Measurements from ENCODE around the gene MRTO4.
"Not testable (repeated sequence)": the region's sequence is repeated elsewhere in the genome, so short reads cannot be mapped to it uniquely, and the experiment has no call there.

The MRTO4 gene

DNA sequence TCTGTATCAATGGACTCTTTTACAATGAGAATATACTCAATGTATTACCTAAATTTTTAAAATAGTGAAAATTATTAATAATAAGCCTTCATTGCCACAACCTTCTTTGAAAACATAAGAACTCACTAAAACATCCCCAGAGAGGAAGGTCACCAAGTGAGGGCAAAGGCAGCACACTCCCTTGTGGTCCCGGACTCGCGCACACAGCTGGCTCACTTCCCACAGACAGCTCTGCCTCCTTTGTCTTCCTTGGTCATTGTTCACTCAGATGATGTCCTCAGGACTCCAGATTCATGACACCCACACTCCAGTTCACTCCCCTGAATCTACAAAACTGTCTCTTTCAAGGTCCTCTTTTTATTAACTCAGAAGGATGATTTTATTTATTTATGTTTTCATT is 22.4 kb upstream of the MRTO4 start:
- no peak for DNase-seq

DNA sequence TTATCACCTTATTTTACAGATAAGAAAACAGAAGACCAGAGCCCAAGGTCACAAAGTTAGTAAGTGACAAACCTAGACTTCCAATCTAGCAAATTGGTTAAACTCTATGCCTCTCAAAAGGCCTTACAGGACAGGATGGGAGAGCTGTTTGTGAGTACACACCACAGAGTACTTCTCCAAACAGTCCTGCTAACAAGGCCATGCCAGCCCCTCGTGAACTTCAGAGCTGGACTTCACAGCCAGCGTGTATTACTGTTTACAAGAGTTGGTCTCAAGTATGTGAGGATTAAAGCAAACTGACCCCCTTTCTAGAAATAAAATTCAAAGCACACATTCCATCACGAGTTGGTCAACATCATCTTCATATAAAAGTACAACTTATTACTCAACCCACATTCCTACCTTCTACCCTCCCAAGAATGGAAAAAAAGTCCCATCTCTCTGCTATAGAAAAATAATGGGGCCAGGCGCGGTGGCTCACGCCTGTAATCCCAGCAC is 21.7 kb upstream of the MRTO4 start:
- DNase-seq: no peak

DNA sequence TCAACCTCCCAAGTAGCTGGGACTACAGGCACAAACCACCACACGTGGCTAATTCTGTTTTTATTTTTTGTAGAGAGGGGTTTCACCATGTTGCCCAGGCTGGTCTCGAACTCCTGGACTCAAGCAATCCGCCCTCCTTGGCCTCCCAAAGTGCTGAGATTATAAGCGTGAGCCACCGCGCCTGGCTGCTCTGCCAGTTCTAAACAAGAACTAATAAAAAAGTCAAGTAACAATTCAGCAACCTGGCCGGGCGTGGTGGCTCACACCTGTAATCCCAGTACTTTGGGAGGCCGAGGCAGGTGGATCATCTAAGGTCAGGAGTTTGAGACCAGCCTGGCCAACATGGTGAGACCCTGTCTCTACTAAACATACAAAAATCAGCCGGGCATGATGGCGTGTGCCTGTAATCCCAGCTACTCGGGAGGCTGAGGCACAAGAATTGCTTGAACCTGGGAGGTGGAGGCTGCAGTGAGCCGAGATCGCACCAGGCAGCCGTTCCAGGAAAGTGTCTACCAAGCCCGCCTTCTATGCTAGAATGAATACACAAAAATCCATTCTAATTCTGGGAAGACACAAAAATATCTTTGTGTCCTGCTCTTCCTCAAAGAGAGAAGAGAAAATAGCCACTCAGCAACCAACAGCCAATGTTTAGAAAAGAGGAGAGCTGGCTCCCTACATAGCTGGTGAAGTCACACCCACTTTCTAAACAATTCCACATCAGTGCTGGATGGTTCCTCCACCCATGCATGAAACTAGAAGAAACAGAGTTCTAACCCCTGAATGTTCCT is 19.7 kb upstream of the MRTO4 start:
- DNase-seq: not testable (repeated sequence)

DNA sequence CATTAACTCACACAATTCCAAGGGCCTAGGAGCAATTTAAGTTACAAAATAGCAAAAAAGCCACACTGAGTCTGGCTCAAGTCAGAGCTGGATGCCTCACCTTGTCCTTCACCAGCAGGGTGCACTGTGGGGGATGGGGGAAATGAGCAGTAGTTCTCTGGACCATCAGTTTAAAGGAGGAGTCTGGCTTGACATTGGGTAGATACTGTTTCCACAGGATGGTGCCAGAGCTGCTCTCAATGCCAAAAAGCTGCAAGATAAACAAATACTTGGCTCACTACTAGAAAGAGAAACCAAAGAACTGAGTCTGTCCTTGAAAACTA is 19.1 kb upstream of the MRTO4 start:
- no peak for DNase-seq

DNA sequence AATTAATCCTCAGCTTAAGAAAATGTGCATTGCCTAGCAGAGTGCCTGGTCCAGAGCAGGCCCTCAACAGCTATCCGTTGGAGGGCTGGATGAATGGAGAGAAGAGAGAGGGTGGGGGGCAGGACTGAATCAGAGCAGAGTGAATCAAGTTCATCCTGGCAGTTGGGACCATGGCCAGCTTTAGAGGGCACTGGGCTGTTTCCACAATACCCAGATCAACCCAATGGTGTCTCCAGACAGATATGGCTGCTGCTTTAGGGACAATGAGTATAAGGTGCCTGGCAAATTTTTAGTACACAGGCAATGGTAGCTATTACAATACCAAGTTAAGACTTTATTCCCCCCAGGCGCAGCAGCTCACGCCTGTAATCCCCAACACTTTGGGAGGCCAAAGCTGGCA is 17.4 kb upstream of the MRTO4 start:
- DNase-seq: no peak

DNA sequence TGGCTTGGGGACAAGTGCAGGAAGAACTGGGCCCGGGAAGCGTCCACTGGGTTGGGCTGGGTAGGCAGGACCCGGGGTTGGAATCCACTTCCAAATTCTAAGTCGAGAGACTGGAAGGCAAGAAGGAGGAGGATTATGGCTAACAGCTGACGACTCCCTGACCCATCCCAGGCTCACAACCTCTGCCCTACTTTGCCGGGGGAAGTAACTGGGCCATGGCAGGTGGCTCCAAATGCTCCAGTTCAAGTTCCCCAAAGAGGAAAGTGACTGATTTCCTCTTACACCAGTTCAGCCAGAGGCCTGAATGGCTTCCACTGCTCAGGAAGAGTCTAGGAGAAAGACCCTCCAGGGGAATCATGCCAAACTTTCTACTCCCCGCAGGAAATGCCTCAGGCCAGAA is 11.7 kb upstream of the MRTO4 start:
- peak; percentile 45 to 62 for DNase-seq

DNA sequence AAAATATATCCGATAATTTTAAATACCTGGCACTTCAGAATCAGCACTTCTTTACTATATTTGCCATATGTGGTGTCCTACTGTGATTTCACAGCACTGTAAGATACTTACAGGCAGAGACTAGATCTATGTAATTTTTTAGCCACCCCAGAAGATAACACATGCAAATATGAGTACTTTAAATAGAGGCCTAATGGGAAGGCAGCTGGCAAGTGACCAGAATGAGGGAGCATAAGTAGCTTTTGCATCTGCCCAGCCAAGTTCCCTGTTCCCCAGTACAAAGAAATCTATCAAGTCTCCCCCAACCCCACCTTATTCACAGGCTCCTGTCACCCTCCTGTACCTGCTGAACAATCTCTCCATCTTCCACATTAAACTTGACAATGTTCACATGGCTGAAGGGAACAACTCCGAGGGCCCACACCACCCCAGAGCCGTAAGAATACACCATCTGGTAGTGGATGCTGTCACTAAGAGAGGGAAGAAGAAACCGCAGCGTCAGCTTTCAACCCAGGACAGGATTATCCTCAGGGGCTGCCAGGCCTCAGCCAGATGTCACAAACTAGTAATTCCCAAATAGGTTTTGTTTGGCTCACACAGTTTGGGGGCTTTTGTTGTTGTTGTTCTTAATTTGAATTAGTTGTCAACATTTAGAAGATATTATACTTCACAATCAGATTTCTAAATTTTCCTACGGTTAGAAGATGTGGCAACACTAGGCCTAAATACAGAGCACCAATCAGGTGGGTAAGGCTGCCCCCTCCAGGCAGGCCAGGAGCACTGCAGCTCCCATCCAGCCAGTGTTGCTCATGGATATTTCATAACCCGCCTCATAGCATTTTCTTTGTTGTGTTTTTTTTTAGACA is 10.7 kb upstream of the MRTO4 start:
- DNase-seq: peak; percentile 83 to 86

DNA sequence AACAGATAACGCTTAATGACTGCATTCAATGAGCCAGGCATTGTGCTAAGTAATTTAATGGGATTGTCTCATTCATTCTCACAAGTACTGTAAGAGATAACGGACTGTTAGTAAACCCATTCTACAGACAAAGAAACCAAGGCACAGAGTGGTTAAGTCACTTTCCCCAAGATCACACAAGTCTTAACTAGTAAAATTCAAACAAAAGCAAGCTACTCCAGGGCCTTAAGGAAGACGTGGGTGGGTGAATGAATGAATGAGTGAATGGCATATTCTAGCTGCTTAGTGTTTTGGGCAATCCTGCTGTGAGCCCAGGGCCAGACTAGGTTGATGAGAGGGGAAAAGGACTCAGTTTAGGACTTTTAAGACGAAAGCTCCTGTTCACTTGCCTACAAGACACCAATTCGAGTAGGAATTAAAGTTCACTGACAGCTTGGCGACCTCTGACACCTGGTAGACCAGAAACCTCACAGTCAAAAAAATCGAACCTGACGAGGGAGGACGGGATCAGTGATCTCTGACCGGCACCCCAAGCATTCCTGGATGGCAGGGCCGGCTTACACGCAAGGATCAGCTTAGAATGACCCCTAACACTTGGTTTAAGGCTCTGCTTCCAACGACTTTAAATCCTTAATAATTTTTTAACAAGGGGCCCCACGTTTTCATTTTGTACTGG is 838 bp upstream of the MRTO4 start:
- no peak for DNase-seq

DNA sequence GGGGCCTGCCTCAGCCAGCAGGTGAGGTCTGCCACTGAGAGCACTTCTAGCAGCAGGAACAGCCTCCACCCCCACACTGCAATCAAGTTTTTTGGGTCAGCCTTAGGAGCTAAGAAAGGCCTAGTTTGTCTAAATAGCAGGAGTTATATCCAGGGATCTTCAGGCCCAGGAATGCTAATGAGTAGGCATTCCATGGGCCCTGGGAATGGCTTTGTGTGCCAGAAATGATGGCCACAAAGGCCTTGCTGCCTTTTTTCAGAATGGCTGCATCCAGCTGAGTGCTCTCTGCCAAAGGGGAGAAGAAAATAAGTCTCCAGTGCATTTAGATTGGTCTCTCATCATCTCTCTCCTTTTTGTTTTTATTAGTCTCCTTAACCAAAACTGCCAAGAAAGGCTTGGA is 2.8 kb downstream of the MRTO4 start:
- no peak for DNase-seq

DNA sequence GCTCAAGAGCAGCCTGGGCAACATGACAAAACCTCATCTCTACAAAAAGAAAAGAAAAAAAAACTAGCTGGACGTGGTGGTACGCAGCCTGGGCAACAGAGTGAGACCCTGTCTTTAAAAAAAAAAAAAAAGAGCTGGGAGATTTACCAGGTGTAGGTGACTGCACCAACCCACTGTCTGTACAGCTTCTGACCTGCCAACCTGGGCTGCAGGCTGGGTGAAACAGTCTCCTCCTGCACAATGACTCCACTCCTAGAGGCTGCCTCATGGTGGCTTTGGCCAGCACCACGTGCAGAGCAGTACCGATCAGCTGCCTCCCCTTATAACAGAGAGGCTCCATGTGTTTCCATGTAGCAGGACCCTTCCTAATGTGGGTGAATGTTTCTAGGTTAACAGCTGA is 3.7 kb downstream of the MRTO4 start:
- DNase-seq: no peak

DNA sequence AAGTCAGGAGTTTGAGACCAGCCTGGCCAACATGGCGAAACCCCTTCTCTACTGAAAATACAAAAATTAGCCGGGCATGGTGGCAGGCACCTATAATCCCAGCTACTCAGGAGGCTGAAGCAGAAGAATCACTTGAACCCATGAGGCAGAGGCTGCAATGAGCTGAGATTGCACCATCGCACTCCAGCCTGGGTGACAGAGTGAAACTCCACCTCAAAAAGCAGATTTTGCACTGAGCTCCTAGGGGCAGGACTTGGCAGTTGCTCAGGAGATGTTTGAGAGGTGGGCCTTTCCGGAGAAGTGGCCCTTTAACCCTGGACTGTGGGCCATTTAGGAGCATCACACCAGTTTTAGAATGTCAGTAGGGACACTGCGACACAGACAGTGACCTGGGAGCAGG is 4.7 kb downstream of the MRTO4 start:
- peak in 1 of 2 donors; percentile 16 for DNase-seq

DNA sequence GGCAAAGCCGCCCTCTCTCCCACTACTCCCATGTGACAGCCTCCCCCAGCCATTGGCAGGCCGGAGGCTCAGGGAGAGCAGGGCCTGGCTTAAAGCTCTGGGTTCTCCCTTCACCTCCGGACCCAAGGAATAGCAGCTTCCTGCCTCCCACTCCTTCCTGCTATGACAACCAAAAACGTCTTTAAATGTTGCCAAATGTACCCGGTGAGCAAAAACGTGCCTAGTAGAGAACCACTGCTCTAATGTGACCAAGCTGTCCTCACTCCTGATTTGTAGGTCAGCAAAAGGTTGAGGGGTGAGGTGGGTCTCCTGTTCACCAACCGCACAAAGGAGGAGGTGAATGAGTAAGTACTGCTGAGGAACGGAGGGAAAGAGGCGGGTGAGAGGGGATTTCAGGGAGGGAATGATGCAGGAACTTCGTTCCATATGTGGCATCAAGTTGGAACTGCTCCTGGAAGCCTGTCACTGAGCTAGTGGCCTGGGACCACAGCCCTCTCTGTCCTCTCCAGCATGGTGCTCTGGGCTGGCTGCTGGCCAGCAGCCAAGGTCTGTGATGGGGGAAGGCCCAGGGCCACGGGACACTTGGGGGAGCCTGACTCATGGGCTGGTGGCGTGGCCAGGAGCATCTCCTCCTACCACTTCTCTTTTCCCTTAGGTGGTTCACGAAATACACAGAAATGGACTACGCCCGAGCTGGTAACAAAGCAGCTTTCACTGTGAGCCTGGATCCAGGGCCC is 5.7 kb downstream of the MRTO4 start:
- DNase-seq: peak; percentile 90 to 96

DNA sequence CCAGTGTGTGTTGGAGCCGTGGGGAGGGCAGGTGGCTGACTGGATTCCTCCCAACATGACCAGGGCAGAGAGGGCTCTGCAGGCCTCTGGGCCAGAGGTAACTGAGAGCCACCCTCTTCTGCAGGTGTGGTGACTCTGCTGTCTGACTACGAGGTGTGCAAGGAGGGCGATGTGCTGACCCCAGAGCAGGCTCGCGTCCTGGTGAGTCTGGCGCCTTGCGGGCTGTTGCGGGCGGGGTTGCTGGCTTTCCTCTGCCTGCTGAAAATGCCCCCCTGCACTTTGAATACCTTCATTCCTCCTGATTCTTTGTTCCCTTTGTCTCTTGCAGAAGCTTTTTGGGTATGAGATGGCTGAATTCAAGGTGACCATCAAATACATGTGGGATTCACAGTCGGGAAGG is 6.7 kb downstream of the MRTO4 start:
- DNase-seq: no peak

DNA sequence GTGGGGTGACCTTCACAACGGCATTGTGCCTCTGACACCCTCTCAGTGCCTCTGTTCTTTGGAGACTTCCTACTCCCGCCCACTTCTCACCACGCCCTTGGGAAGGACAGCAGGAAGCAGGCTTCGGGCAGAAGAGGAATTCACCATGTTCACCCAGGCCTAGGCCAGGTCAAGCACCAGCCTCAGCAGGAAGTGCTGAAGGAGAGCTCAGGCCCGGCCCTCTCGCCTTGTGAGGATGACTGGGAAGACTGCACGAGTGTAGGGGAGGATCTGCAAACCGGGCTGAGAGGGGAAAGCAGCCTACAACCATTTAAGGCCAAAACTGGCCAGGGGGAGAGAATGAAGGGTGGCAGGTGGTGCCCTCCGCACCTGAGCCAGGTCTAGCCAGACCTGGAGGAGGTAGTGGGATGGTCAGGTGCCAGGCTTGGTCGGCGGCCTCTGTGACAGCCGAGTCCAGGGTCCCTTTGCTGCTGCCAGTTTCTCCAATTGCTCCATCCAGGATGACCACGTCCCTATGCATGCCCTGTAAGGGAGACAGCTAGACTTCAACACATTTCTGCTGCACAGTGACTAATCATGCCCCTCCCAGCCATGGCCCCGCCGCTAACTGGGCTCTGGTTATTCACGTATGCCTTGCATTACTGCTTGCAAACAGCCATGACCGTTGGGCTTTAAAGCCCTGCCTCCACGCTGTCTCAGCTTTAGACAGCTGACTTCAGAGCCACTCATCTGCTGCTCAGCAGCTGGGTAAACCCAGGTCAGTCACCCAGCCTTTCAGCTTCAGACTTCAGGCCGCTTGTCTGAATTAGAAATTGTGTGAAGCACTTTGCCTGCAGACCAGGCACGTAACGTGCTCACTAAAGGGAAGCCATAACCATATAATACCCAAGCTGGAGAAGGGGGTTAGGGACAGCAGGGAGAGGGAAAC is 8.9 kb downstream of the MRTO4 start:
- peak; percentile 81 to 95 for DNase-seq

DNA sequence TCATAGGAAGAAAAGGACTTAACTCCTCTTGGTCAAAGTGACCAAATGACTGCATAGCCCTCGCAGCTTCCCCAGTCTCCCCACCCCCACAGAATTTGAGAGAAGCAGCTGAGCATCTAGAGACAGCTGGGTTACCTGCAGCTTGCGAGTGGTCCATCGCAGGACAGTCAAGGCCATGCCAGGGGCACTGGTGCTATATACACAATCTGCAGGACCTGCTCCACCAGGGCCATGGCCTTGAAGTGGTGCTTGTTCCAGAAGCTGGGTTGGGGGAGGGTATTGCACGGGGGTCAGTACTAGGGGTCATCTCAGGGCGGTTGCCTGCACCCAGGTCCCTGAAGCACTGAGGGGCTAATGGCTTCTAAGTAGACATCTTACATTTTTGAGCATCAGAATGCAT is 10.4 kb downstream of the MRTO4 start:
- DNase-seq: no peak

DNA sequence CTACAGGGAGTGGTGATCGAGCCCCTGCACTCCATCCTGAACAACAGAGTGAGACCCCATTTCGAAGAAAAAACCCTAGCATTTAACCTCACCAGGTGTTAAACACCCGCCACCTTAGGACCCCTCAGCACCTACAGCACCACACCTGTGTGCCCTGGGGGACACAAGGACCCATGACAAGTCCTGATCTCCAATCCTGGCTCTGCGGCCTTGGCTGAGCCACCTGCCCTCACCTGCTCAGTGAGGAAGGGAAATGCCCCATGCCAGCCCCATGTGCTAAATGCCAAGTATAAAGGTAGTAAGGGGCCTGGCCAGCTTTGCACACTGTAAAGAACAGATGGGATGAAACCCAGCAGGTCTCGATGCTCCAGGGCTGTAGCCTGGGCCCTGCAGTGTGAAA is 11.1 kb downstream of the MRTO4 start:
- DNase-seq: no peak

DNA sequence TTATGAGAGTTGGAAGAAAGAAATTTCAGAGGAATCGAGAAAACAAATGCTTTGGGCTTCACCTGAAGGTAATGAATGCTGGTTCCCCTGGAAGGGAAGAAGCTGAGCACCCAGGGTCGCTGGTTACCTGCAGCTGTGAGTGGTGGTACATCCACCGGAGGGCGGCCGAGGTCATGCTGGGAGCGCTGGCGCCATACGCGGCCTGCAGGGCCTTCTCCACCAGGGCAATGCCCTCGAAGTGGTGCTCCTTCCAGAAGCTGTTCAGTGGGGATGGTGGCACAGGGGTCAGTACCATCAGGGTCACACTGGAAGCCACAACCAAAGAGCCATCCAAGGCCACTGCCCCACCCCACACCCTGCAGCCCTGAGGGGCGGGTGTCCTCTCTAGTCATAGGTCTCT is 16.8 kb downstream of the MRTO4 start:
- no peak for DNase-seq

DNA sequence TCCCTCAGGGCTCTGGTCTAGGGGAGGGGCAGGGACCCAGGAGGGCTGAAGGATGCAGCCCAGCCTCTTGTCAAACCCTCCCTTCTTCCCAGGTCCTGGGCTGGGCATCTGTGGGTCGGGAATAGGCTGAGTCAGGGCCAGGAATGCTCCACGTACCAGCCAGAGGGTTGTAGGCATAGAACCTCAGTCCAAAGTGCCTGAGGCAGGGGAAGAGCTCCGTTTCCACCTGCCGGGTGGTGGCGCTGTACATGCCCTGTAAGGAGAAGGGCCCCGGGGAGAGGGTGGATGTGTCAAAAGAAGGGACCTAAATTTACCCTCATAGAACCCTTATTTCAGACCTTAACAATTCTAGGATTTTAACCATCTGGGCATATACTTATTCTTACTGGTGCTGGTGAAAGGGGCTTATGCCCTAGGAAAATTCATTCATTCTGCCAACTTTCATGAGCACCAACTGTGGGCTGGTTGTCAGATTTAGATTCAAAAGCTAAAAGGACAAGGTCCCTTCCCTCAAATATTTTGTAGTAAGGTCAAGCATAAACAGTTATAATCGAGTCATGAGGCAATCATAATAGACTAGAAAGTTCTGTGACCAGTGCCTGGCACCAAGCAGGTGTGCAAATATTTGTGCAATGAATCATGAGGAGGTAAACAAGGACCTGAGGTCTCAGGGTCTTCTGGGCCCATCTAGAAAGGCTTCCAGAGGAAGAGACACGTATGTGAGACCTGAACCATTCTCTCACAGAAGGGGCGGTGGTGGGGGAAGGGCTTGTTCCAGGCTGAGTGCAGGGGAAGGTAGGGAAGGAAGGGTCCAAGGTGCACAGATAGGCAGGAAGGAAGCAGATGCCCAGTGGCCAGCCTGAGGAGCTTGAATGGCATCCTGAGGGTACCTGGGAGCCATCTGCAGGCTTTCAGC is 18.1 kb downstream of the MRTO4 start:
- not testable (repeated sequence) for DNase-seq

DNA sequence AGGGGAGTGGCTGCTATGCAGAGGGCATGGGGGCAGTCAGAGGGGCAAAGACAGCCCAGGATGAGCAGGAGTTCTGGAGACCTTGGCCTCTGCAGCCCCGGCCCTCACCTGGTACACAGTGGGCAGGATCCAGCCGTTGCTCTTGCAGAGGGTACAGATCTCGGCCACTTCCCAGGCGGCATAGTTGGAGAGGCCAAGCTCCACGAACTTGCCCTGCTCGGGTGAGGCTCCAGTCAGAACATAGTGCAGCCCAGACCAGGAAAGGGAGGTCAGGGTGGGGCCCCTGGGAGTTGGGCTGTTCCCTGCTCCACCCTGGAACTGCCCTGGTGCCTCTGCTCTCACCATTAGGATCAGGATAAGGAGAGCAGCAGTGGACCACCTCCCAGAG is 18.7 kb downstream of the MRTO4 start:
- DNase-seq: not testable (repeated sequence)

DNA sequence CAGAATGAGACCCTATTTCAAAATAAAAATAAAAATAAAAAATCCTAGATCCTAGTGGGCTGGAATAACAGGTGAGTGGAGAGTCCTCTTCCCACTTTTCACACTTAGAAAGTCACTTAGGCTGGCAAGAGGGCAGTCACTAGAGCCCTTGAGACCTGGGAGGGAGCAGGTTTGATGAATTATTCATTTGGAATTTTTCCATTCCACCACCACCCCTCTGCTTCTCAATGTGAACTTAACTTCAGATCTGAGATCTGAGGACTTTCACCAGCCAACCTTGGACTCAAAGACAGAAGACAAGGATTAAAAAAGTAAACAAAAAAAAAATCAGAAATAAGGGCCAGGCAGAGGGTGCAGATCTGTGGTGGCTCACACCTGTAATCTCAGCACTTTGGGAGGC is 20.5 kb downstream of the MRTO4 start:
- DNase-seq: no peak
